Measurements from ENCODE around the gene LY86.

Gene LY86

GRCh38 chr6:6626187-6626586 lies 37.7 kb downstream of the LY86 start:
- no peak overlapping the region for H3K4me2 ChIP-seq
- H3K79me2 ChIP-seq (ENCODE audit: insufficient read depth, low read depth), result no peaks in the 10 kb centered on the region
- no peak overlapping the region for H2AFZ ChIP-seq (ENCODE audit: low read depth)
- H3K27me3 ChIP-seq (ENCODE audit: insufficient read depth, low read depth), result no peaks in the 10 kb centered on the region
- no peaks in the 10 kb centered on the region for H3K4me1 ChIP-seq (ENCODE audit: low read depth, poor library complexity, severe bottlenecking)
- no peaks in the 10 kb centered on the region for H4K20me1 ChIP-seq (ENCODE audit: insufficient read depth)
- no peak overlapping the region for H3K27ac ChIP-seq
- no peak overlapping the region for H3K9ac ChIP-seq
- no peaks in the 10 kb centered on the region for H3K36me3 ChIP-seq (ENCODE audit: insufficient read depth)
- H3K4me3 ChIP-seq (IDR thresholded peaks at IDR 0.05; ENCODE audit: insufficient read depth, low read depth, low read length), result no peak overlapping the region
- TF ChIP-seq CTCF (conservative IDR thresholded peaks at IDR 0.05; ENCODE audit: low read depth, low read length), result no peak

GRCh38 chr6:6629402-6629801 lies 40.9 kb downstream of the LY86 start:
- Histone ChIP-seq H3K27ac (no peak overlapping the region), H3K36me3 (ENCODE audit: insufficient read depth) (no peaks in the 10 kb centered on the region), H3K4me3 (IDR thresholded peaks at IDR 0.05; ENCODE audit: insufficient read depth, low read depth, low read length) (no peak overlapping the region), H3K79me2 (ENCODE audit: insufficient read depth, low read depth) (no peaks in the 10 kb centered on the region), H3K4me2 (no peak overlapping the region), H3K4me1 (ENCODE audit: low read depth, poor library complexity, severe bottlenecking) (peaks cover 8% of the 10 kb centered on the region), H2AFZ (ENCODE audit: low read depth) (no peak overlapping the region), H3K9ac (no peak overlapping the region), H3K27me3 (ENCODE audit: insufficient read depth, low read depth) (no peaks in the 10 kb centered on the region), H4K20me1 (ENCODE audit: insufficient read depth) (no peaks in the 10 kb centered on the region)
- no peak for TF ChIP-seq CTCF (conservative IDR thresholded peaks at IDR 0.05; ENCODE audit: low read depth, low read length)

GRCh38 chr6:6631053-6631452 lies 42.5 kb downstream of the LY86 start:
- Histone ChIP-seq H3K27ac (no peak overlapping the region), H3K4me2 (no peak overlapping the region), H3K27me3 (ENCODE audit: insufficient read depth, low read depth) (no peaks in the 10 kb centered on the region), H3K79me2 (ENCODE audit: insufficient read depth, low read depth) (no peaks in the 10 kb centered on the region), H3K4me3 (IDR thresholded peaks at IDR 0.05; ENCODE audit: insufficient read depth, low read depth, low read length) (no peak overlapping the region), H3K4me1 (ENCODE audit: low read depth, poor library complexity, severe bottlenecking) (peaks cover 19% of the 10 kb centered on the region), H3K9ac (no peak overlapping the region), H3K36me3 (ENCODE audit: insufficient read depth) (no peaks in the 10 kb centered on the region), H2AFZ (ENCODE audit: low read depth) (no peak overlapping the region), H4K20me1 (ENCODE audit: insufficient read depth) (no peaks in the 10 kb centered on the region)
- no peak for TF ChIP-seq CTCF (conservative IDR thresholded peaks at IDR 0.05; ENCODE audit: low read depth, low read length)

DNA sequence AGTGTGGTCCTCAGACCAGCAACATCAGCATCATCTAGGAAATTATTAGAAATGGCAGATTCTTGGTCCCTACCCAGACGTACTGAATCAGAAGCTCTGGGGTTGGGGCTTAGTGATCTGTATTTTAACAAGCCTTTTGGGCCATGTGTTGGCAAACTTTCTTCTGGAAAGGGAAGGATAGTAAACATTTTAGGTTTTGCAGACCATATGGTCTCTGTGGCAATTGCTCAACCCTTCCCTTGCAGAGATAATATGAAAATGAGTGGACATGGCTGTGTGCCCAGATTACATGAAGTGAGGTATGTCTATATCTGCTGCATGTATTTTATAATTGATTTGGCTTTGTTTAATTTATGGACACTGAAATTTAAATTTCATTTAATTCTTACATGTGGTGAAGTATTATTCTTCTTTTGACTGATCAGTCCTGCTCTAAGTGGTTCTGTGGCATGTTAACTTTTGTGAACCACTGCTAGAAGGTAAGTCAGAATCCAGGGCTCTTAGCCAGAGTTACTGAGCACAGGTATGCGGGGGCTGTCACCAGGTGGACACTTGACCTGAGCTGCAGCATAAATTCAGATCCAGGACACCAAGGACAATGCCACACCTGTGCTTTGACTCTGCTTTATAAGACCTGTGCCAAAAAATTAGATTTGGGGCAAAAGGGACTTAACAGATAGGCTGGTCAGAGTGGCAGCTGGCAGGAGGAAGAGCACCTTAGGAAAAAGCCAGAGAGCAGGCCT lies 43.2 kb downstream of the LY86 start:
- no peaks in the 10 kb centered on the region for H4K20me1 ChIP-seq (ENCODE audit: insufficient read depth)
- no peaks in the 10 kb centered on the region for H3K79me2 ChIP-seq (ENCODE audit: insufficient read depth, low read depth)
- H2AFZ ChIP-seq (ENCODE audit: low read depth), result no peak overlapping the region
- no peak overlapping the region for H3K4me2 ChIP-seq
- H3K4me1 ChIP-seq (ENCODE audit: low read depth, poor library complexity, severe bottlenecking), result peaks cover 19% of the 10 kb centered on the region
- no peak overlapping the region for H3K4me3 ChIP-seq (IDR thresholded peaks at IDR 0.05; ENCODE audit: insufficient read depth, low read depth, low read length)
- H3K27ac ChIP-seq, result no peak overlapping the region
- H3K27me3 ChIP-seq (ENCODE audit: insufficient read depth, low read depth), result no peaks in the 10 kb centered on the region
- no peak for TF ChIP-seq CTCF (conservative IDR thresholded peaks at IDR 0.05; ENCODE audit: low read depth, low read length)
- H3K9ac ChIP-seq, result no peak overlapping the region
- H3K36me3 ChIP-seq (ENCODE audit: insufficient read depth), result no peaks in the 10 kb centered on the region

Data from KMS-11 (cell line).